IPS-15b (cell line): ENCODE measurements around the gene COL13A1.

Experiments used
- H3K27me3 ChIP-seq: one replicate; pipeline ENCODE4 v1.6.1; 2013; ENCODE audit warnings: low read length; ENCODE audit not compliant: control insufficient read depth, insufficient read depth
- H3K36me3 ChIP-seq: one replicate; pipeline ENCODE4 v1.6.1; 2013; ENCODE audit warnings: low read length; ENCODE audit not compliant: control insufficient read depth, insufficient read depth
- H3K4me1 ChIP-seq: one replicate; pipeline ENCODE4 v1.6.1; 2013; ENCODE audit warnings: mild to moderate bottlenecking, low read length; ENCODE audit not compliant: control insufficient read depth, insufficient read depth
- H3K4me3 ChIP-seq: one replicate; pipeline ENCODE4 v1.5.1; 2013; ENCODE audit warnings: low read depth, low read length
- H3K9ac ChIP-seq: one replicate; pipeline ENCODE4 v1.6.1; 2013; ENCODE audit warnings: low read depth, mild to moderate bottlenecking, low read length
- H3K9me3 ChIP-seq: one replicate; pipeline ENCODE4 v1.6.1; 2013; ENCODE audit warnings: mild to moderate bottlenecking, low read length; ENCODE audit not compliant: control insufficient read depth, insufficient read depth

Gene COL13A1

GRCh38 chr10:69801434-69802315 is at the start of gene COL13A1:
Gene COL13A1 (plus strand): TSS chr10:69801906. CDS start chr10:69802424, 518 bp downstream.
- peaks cover 31% of the 10 kb centered on the region for H3K27me3 ChIP-seq
- no peaks in the 10 kb centered on the region for H3K36me3 ChIP-seq
- H3K4me1 ChIP-seq: peaks cover 13% of the 10 kb centered on the region
- H3K4me3 ChIP-seq: peak within 1 kb of the TSS; percentile 82
- H3K9me3 ChIP-seq: no peaks in the 10 kb centered on the region
- H3K9ac ChIP-seq: peak within 1 kb of the TSS; percentile 56

- H3K9me3 ChIP-seq: no peaks in the 10 kb centered on the region
- peaks cover 3% of the 10 kb centered on the region for H3K4me1 ChIP-seq
- no peak overlapping the region for H3K9ac ChIP-seq
- no peak overlapping the region for H3K4me3 ChIP-seq
- peaks cover 7% of the 10 kb centered on the region for H3K27me3 ChIP-seq
- H3K36me3 ChIP-seq: no peaks in the 10 kb centered on the region
These were observed 49.2 kb upstream of the COL13A1 start for GRCh38 chr10:69752479-69752878.

- Histone ChIP-seq H3K9ac (no peak overlapping the region), H3K27me3 (peaks cover 7% of the 10 kb centered on the region), H3K4me3 (no peak overlapping the region), H3K4me1 (peaks cover 3% of the 10 kb centered on the region), H3K36me3 (no peaks in the 10 kb centered on the region), H3K9me3 (no peaks in the 10 kb centered on the region)
These were observed 45.4 kb upstream of the COL13A1 start for GRCh38 chr10:69756279-69756678.

GRCh38 chr10:69757206-69757552 is 44.5 kb upstream of the COL13A1 start:
- Histone ChIP-seq H3K36me3 (no peaks in the 10 kb centered on the region), H3K4me3 (no peak overlapping the region), H3K4me1 (peaks cover 2% of the 10 kb centered on the region), H3K9me3 (no peaks in the 10 kb centered on the region), H3K9ac (no peak overlapping the region), H3K27me3 (peaks cover 3% of the 10 kb centered on the region)

GRCh38 chr10:69757553-69758309 is 44.0 kb upstream of the COL13A1 start:
- H3K36me3 ChIP-seq: no peaks in the 10 kb centered on the region
- H3K9me3 ChIP-seq: no peaks in the 10 kb centered on the region
- H3K27me3 ChIP-seq: peaks cover 2% of the 10 kb centered on the region
- H3K9ac ChIP-seq: no peak overlapping the region
- no peak overlapping the region for H3K4me3 ChIP-seq
- H3K4me1 ChIP-seq: no peaks in the 10 kb centered on the region

- Histone ChIP-seq H3K4me3 (no peak overlapping the region), H3K9me3 (no peaks in the 10 kb centered on the region)
These were observed 43.4 kb upstream of the COL13A1 start for GRCh38 chr10:69758310-69758728.

GRCh38 chr10:69759641-69760040 is 42.1 kb upstream of the COL13A1 start:
- Histone ChIP-seq H3K4me3 (no peak overlapping the region), H3K9me3 (no peaks in the 10 kb centered on the region), H3K9ac (no peak overlapping the region), H3K27me3 (no peaks in the 10 kb centered on the region), H3K36me3 (no peaks in the 10 kb centered on the region), H3K4me1 (no peaks in the 10 kb centered on the region)

More at GRCh38 chr10:69758310-69758728, 43.4 kb upstream of the COL13A1 start:
- no peaks in the 10 kb centered on the region for H3K4me1 ChIP-seq
- H3K36me3 ChIP-seq: no peaks in the 10 kb centered on the region
- no peak overlapping the region for H3K9ac ChIP-seq
- H3K27me3 ChIP-seq: no peaks in the 10 kb centered on the region

- Histone ChIP-seq H3K27me3 (no peaks in the 10 kb centered on the region), H3K9ac (no peak overlapping the region), H3K4me1 (no peaks in the 10 kb centered on the region), H3K4me3 (no peak overlapping the region), H3K36me3 (no peaks in the 10 kb centered on the region), H3K9me3 (no peaks in the 10 kb centered on the region)
These were observed 41.6 kb upstream of the COL13A1 start for GRCh38 chr10:69760072-69760471.

- Histone ChIP-seq H3K36me3 (no peaks in the 10 kb centered on the region), H3K4me1 (no peaks in the 10 kb centered on the region), H3K4me3 (no peak overlapping the region), H3K27me3 (no peaks in the 10 kb centered on the region), H3K9me3 (no peaks in the 10 kb centered on the region), H3K9ac (no peak overlapping the region)
These were observed 40.4 kb upstream of the COL13A1 start for GRCh38 chr10:69761320-69761719.

- no peaks in the 10 kb centered on the region for H3K27me3 ChIP-seq
- H3K9me3 ChIP-seq: no peaks in the 10 kb centered on the region
- no peak overlapping the region for H3K9ac ChIP-seq
- no peaks in the 10 kb centered on the region for H3K36me3 ChIP-seq
- peaks cover 8% of the 10 kb centered on the region for H3K4me1 ChIP-seq
- H3K4me3 ChIP-seq: no peak overlapping the region
These were observed 35.4 kb upstream of the COL13A1 start for GRCh38 chr10:69766161-69766910.

GRCh38 chr10:69767793-69768192 is 33.9 kb upstream of the COL13A1 start:
- no peak overlapping the region for H3K9ac ChIP-seq

More at GRCh38 chr10:69767793-69768192, 33.9 kb upstream of the COL13A1 start:
- Histone ChIP-seq H3K27me3 (no peaks in the 10 kb centered on the region), H3K4me1 (peaks cover 8% of the 10 kb centered on the region), H3K4me3 (no peak overlapping the region), H3K36me3 (no peaks in the 10 kb centered on the region), H3K9me3 (no peaks in the 10 kb centered on the region)
